SK-N-SH treated with all-trans-retinoic acid at 6 μM for 48 hours (cell line): ENCODE measurements around the gene ERGIC1.
"Not testable (repeated sequence)": the region's sequence is repeated elsewhere in the genome, so short reads cannot be mapped to it uniquely, and the experiment has no call there.

ENCODE experiments used
- ATAC-seq: fragments of 200-7000 bp; cut with Tn5 transposase; 3 replicates; pipeline ENCODE4 v1.9.1; 2020; ENCODE audit warnings: mild to moderate bottlenecking, moderate library complexity
- ARNTL ChIP-seq: fragments of 450-650 bp; formaldehyde crosslinking; IDR thresholded peaks from 2 replicates; pipeline ENCODE4 v1.5.0; 2020; ENCODE audit warnings: low read depth, mild to moderate bottlenecking, moderate library complexity, borderline replicate concordance
- BACH2 ChIP-seq: fragments of 250-450 bp; sonication (Bioruptor Pico); IDR thresholded peaks from 2 replicates; pipeline ENCODE4 v1.9.0; 2021; ENCODE audit warnings: mild to moderate bottlenecking, borderline replicate concordance
- CSDC2 ChIP-seq: fragments of 250-450 bp; sonication (Bioruptor Pico); IDR thresholded peaks from 2 replicates; pipeline ENCODE4 v1.5.0; 2020; ENCODE audit warnings: mild to moderate bottlenecking, moderate library complexity
- ESRRG ChIP-seq: fragments of 250-450 bp; sonication (Bioruptor Pico); IDR thresholded peaks from 2 replicates; pipeline ENCODE4 v1.6.1; 2021; ENCODE audit warnings: mild to moderate bottlenecking
- OSR1 ChIP-seq: fragments of 250-450 bp; sonication (Bioruptor Pico); IDR thresholded peaks from 2 replicates; pipeline ENCODE4 v1.8.0; 2022; ENCODE audit warnings: moderate library complexity, mild to moderate bottlenecking, inconsistent platforms
- PPARA ChIP-seq: fragments of 250-450 bp; sonication (Bioruptor Pico); IDR thresholded peaks from 2 replicates; pipeline ENCODE4 v1.5.0; 2020; ENCODE audit warnings: mild to moderate bottlenecking, borderline replicate concordance
- RARB ChIP-seq: fragments of 250-450 bp; sonication (Bioruptor Pico); IDR thresholded peaks from 2 replicates; pipeline ENCODE4 v1.8.0; 2021; ENCODE audit warnings: mild to moderate bottlenecking, moderate library complexity
- SNAI2 ChIP-seq: fragments of 250-450 bp; sonication (Bioruptor Pico); IDR thresholded peaks from 2 replicates; pipeline ENCODE4 v1.5.0; 2020; ENCODE audit warnings: mild to moderate bottlenecking, moderate library complexity
- TCF4 ChIP-seq: fragments of 250-450 bp; sonication (Bioruptor Pico); IDR thresholded peaks from 2 replicates; pipeline ENCODE4 v1.8.0; 2021; ENCODE audit warnings: mild to moderate bottlenecking, moderate library complexity, borderline replicate concordance
- ZFP3 ChIP-seq: fragments of 250-450 bp; sonication (Bioruptor Pico); IDR thresholded peaks from 2 replicates; pipeline ENCODE4 v1.5.0; 2020; ENCODE audit warnings: mild to moderate bottlenecking, moderate library complexity
- ZFP30 ChIP-seq: fragments of 450-650 bp; formaldehyde crosslinking; IDR thresholded peaks from 2 replicates; pipeline ENCODE4 v1.5.0; 2022; ENCODE audit warnings: mild to moderate bottlenecking, moderate library complexity
- ZNF70 ChIP-seq: fragments of 450-650 bp; formaldehyde crosslinking; IDR thresholded peaks from 2 replicates; pipeline ENCODE4 v1.5.0; 2020; ENCODE audit warnings: mild to moderate bottlenecking, moderate library complexity
- ZNF8 ChIP-seq: fragments of 450-650 bp; formaldehyde crosslinking; IDR thresholded peaks from 2 replicates; pipeline ENCODE4 v1.5.0; 2020; ENCODE audit warnings: mild to moderate bottlenecking, moderate library complexity
- TF ChIP-seq, protein P1 (sequence below): fragments of 250-450 bp; sonication (Bioruptor Pico); IDR thresholded peaks from 2 replicates; pipeline ENCODE4 v1.5.1; 2021; ENCODE audit warnings: mild to moderate bottlenecking, moderate library complexity
- TF ChIP-seq, protein P2 (sequence below): fragments of 250-450 bp; sonication (Bioruptor Pico); IDR thresholded peaks from 2 replicates; pipeline ENCODE4 v1.5.0; 2020; ENCODE audit warnings: mild to moderate bottlenecking, moderate library complexity
- TF ChIP-seq, protein P3 (sequence below): fragments of 250-450 bp; sonication (Bioruptor Pico); IDR thresholded peaks from 2 replicates; pipeline ENCODE4 v1.8.0; 2021; ENCODE audit warnings: low read depth, mild to moderate bottlenecking, moderate library complexity, borderline replicate concordance
- TF ChIP-seq, protein P4 (sequence below): fragments of 250-450 bp; sonication (Bioruptor Pico); IDR thresholded peaks from 2 replicates; pipeline ENCODE4 v1.8.0; 2020; ENCODE audit warnings: mild to moderate bottlenecking, moderate library complexity, borderline replicate concordance

ERGIC1 gene

DNA sequence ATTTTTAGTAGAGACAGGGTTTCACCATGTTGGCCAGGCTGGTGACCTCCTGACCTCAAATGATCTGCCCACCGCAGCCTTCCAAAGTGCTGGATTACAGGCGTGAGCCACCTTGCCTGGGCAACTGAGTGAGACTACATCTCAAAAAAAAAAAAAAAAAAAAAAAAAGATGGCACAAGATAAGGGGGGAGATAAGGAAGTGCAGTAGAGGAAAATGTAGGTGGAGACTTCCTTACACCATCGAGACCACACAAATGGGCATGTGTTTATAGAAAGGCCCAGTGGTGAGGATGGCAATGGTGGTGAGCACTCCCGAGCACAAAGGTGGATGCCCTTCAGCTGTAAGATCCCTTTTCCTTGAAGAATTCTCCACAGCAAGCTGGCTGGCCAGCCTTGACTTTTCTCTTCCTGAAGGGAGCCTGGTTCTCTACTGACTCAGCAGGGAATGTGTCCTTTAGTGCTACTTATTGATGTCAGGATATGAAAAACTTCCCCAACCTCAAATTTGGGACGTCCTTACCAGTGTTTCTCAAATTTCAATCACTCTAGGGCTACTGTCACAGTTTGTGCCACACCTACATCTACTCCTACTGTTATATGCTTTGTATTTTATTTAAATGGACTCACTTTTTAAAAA lies 28.2 kb downstream of the ERGIC1 start:
- TF ChIP-seq, protein P1, sequence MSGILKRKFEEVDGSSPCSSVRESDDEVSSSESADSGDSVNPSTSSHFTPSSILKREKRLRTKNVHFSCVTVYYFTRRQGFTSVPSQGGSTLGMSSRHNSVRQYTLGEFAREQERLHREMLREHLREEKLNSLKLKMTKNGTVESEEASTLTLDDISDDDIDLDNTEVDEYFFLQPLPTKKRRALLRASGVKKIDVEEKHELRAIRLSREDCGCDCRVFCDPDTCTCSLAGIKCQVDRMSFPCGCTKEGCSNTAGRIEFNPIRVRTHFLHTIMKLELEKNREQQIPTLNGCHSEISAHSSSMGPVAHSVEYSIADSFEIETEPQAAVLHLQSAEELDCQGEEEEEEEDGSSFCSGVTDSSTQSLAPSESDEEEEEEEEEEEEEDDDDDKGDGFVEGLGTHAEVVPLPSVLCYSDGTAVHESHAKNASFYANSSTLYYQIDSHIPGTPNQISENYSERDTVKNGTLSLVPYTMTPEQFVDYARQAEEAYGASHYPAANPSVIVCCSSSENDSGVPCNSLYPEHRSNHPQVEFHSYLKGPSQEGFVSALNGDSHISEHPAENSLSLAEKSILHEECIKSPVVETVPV (CRISPR knock-in tag): no peak
- no peak for TF ChIP-seq TCF4 (CRISPR knock-in tag)
- no peak for ATAC-seq

DNA sequence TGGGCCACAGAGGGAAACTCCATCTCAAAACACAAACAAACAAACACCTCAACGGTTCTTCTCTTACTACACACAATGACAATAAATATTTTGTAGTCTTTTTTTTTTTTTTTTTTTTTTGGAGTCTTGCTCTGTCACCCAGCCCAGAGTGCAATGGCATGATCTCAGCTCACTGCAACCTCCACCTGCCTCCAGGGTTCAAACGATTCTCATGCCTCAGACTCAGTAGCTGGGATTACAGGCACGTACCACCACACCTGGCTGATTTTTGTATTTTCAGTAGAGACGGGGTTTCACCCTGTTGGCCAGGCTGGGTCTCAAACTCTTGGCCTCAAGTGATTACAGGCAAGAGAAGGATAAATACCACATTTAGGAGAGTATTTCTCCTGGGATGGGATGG lies 30.1 kb downstream of the ERGIC1 start:
- not testable (repeated sequence) for ATAC-seq

DNA sequence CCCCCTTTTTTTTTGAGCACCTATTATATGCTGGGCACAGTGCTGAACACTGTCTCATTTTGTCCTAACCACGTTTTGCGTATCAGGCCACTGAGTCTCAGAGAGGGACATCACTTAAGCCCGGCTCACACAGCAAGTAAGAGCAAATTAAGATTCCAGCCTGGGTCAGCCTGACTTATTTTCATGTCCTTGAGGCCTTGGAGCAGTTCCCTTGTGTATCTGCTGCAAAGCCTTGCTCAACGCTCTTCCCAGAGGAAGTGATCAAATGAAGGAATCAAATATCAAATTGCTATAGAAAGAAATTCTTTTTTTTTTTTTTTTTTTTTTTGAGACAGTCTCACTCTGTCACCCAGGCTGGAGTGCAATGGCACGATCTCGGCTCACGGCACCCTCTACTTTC lies 30.7 kb downstream of the ERGIC1 start:
- ATAC-seq: no peak
- no peak for TF ChIP-seq TCF4 (CRISPR knock-in tag)
- TF ChIP-seq, protein P2, sequence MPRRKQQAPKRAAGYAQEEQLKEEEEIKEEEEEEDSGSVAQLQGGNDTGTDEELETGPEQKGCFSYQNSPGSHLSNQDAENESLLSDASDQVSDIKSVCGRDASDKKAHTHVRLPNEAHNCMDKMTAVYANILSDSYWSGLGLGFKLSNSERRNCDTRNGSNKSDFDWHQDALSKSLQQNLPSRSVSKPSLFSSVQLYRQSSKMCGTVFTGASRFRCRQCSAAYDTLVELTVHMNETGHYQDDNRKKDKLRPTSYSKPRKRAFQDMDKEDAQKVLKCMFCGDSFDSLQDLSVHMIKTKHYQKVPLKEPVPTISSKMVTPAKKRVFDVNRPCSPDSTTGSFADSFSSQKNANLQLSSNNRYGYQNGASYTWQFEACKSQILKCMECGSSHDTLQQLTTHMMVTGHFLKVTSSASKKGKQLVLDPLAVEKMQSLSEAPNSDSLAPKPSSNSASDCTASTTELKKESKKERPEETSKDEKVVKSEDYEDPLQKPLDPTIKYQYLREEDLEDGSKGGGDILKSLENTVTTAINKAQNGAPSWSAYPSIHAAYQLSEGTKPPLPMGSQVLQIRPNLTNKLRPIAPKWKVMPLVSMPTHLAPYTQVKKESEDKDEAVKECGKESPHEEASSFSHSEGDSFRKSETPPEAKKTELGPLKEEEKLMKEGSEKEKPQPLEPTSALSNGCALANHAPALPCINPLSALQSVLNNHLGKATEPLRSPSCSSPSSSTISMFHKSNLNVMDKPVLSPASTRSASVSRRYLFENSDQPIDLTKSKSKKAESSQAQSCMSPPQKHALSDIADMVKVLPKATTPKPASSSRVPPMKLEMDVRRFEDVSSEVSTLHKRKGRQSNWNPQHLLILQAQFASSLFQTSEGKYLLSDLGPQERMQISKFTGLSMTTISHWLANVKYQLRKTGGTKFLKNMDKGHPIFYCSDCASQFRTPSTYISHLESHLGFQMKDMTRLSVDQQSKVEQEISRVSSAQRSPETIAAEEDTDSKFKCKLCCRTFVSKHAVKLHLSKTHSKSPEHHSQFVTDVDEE: no peak
- TF ChIP-seq PPARA: no peak
- TF ChIP-seq ZNF8 (CRISPR knock-in tag): no peak
- no peak for TF ChIP-seq ESRRG
- TF ChIP-seq RARB (CRISPR knock-in tag): no peak
- no peak for TF ChIP-seq ZFP30 (CRISPR knock-in tag)
- TF ChIP-seq, protein P3, sequence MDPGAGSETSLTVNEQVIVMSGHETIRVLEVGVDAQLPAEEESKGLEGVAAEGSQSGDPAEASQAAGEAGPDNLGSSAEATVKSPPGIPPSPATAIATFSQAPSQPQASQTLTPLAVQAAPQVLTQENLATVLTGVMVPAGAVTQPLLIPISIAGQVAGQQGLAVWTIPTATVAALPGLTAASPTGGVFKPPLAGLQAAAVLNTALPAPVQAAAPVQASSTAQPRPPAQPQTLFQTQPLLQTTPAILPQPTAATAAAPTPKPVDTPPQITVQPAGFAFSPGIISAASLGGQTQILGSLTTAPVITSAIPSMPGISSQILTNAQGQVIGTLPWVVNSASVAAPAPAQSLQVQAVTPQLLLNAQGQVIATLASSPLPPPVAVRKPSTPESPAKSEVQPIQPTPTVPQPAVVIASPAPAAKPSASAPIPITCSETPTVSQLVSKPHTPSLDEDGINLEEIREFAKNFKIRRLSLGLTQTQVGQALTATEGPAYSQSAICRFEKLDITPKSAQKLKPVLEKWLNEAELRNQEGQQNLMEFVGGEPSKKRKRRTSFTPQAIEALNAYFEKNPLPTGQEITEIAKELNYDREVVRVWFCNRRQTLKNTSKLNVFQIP (CRISPR knock-in tag): no peak
- TF ChIP-seq CSDC2: no peak
- TF ChIP-seq, protein P1 (CRISPR knock-in tag): no peak
- TF ChIP-seq ZNF70 (CRISPR knock-in tag): no peak
- TF ChIP-seq ARNTL (CRISPR knock-in tag): no peak
- no peak for TF ChIP-seq SNAI2
- TF ChIP-seq ZFP3 (CRISPR knock-in tag): no peak
- TF ChIP-seq, protein P4, sequence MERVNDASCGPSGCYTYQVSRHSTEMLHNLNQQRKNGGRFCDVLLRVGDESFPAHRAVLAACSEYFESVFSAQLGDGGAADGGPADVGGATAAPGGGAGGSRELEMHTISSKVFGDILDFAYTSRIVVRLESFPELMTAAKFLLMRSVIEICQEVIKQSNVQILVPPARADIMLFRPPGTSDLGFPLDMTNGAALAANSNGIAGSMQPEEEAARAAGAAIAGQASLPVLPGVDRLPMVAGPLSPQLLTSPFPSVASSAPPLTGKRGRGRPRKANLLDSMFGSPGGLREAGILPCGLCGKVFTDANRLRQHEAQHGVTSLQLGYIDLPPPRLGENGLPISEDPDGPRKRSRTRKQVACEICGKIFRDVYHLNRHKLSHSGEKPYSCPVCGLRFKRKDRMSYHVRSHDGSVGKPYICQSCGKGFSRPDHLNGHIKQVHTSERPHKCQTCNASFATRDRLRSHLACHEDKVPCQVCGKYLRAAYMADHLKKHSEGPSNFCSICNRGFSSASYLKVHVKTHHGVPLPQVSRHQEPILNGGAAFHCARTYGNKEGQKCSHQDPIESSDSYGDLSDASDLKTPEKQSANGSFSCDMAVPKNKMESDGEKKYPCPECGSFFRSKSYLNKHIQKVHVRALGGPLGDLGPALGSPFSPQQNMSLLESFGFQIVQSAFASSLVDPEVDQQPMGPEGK: no peak
- no peak for TF ChIP-seq OSR1 (CRISPR knock-in tag)
- no peak for TF ChIP-seq BACH2

DNA sequence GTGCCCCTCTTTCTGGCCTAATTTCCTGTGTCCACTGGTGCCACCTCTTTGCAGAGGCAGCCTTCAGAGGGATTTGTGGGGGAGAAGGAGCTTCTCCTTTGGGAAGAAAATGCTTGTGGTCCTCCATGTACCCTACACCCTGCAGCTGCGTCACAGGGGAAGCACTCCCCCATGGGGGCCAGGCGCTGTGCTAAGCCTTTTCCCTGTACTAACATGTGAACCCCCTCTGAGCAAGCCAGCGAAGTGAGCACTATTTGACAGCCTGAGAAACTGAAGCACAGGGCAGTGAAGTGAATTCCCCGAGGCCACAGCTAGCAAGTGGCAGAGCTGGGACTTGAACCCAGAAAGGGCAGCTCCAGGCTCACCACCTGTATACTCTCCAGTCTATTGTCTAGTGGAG lies 32.3 kb downstream of the ERGIC1 start:
- no peak for TF ChIP-seq ZNF8 (CRISPR knock-in tag)
- TF ChIP-seq, all 23 proteins: peak for 0
- ATAC-seq: no peak
